Suppressor macrophage treated with lipopolysaccharide for 1 hour (primary cell): ENCODE data around the gene NCR1.
A peak's percentile ranks its signal among the peaks of the same experiment; 100 is the strongest.
"Not testable (repeated sequence)": the region's sequence is repeated elsewhere in the genome, so short reads cannot be mapped to it uniquely, and the experiment has no call there.

Source experiments
- DNase-seq, 3 donors: peaks; one replicate each; pipeline ENCODE4 v3.0.0-alpha.2; 2020 to 2022

The NCR1 gene, protein sequence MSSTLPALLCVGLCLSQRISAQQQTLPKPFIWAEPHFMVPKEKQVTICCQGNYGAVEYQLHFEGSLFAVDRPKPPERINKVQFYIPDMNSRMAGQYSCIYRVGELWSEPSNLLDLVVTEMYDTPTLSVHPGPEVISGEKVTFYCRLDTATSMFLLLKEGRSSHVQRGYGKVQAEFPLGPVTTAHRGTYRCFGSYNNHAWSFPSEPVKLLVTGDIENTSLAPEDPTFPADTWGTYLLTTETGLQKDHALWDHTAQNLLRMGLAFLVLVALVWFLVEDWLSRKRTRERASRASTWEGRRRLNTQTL

GRCh38 chr19:54905803-54906511, at the start of gene NCR1:
NCR1 (plus strand) TSS chr19:54906148; CDS start chr19:54906188, 40 bp downstream.
- DNase-seq: peak; percentile 87 to 96 (median 89)

DNA sequence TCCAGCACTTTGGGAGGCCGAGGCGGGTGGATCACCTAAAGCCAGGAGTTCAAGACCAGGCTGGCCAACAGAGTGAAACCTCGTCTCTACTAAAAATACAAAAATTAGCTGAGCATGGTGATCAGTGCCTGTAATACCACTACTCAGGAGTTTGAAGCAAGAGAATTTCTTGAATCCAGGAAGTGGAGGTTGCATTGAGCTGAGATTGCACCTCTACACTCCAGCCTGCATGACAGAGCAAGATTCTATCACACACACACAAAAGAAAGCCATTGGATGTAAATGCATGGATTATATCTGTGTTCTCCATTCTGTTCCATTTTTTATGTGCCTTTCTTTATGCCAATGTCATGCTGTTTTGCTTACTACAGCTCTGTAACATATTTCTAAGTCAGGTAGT, 47.5 kb upstream of the NCR1 start:
- DNase-seq: not testable (repeated sequence)

DNA sequence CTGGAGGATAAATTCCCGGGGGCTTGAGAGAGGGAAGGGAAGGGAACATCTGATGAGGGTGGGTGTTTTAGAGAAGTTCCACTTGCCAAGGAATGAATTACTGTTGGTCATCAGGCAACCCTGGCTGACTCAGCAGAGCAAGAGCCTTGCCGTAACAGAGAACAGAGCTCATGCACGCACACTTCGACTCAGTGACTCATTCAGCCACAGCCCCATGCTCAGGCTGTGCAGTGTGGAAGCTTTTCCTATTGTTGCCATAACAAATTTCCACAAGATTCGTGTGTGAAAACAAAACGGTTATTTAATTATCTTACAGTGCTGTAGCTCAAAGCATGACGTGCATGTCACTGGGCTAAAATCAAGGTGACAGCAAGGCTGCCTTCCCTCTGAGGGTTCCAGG, 46.5 kb upstream of the NCR1 start:
- peak; percentile 69 to 87 (median 78) for DNase-seq

DNA sequence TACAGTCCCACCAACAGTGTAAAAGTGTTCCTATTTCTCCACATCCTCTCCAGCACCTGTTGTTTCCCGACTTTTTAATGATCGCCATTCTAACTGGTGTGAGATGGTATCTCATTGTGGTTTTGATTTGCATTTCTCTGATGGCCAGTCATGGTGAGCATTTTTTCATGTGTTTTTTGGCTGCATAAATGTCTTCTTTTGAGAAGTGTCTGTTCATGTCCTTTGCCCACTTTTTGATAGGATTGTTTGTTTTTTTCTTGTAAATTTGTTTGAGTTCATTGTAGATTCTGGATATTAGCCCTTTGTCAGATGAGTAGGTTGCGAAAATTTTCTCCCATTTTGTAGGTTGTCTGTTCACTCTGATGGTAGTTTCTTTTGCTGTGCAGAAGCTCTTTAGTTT, 42.5 kb upstream of the NCR1 start:
- not testable (repeated sequence) for DNase-seq

- DNase-seq: peak in 2 of 3 donors; percentile 57
Measured at GRCh38 chr19:54871696-54872095, 34.3 kb upstream of the NCR1 start.

- DNase-seq: peak; percentile 87 to 95 (median 94)
Measured at GRCh38 chr19:54873990-54874389, 32.0 kb upstream of the NCR1 start, which contains the start of gene FCAR. FCAR (plus strand) TSS chr19:54874235; CDS start chr19:54874290, 55 bp downstream.

DNA sequence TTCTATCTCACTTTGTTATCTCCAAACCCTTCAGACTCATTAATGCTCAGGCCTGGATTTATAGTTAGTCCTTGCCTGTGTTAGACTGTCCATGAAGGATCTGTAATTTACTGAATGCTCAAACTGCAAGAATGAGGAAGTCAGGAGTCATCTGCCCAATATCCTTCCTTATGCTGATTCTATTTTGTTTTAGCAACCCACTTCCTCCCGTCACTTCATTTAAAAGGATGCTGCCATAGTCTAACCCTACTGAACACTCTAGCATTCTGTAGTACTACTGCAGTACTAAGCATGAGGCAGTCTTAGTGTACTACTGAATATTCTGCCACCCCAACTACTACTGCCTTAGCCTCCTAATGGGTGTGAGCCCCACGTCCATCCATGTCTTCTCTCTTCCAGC, 30.4 kb upstream of the NCR1 start:
- peak; percentile 65 to 81 (median 80) for DNase-seq

DNA sequence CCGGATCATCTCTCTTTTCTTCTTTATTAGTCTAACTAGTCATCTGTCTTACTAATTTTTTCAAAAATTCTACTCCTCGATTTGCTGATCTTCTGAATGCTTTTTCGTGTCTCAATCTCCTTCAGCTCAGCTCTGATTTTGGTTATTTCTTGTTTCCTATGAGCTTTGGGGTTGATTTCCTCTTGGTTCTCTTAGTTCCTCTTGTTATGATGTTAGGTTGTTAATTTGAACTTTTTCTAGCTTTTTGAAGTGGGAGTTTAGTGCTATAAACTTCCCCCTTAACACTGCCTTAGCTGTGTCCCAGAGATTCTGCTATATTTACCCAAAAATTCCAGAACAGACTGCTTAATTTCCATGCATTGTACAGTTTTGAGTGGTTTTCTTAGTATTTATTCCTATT, 28.5 kb upstream of the NCR1 start:
- DNase-seq: peak; percentile 31 to 84 (median 73)

- DNase-seq: no peak
Measured at GRCh38 chr19:54881884-54882283, 24.1 kb upstream of the NCR1 start.

- peak; percentile 50 to 75 (median 60) for DNase-seq
Measured at GRCh38 chr19:54882758-54883157, 23.2 kb upstream of the NCR1 start.

DNA sequence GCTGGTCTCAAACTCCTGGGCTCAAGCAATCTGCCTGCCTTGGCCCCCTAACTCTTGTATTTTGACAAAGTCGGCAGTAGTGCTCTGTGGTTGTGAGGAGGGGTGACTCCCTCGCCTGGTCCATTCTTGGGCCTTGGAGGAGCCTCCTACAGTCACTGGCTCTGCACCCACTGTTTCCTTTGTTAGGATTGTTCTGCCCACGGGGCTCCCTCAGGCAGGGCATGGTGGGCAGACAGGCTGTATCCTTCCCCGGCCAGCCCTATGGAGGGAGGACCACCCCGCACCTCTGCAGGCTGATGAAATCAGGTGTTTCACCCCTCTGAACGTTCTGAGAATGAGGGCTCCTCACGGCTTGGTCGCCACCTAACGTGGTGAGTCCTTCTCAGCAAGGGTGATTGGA, 22.7 kb upstream of the NCR1 start:
- DNase-seq: no peak

- DNase-seq: peak in 1 of 3 donors; percentile 26
Measured at GRCh38 chr19:54888239-54888638, 17.7 kb upstream of the NCR1 start.

DNA sequence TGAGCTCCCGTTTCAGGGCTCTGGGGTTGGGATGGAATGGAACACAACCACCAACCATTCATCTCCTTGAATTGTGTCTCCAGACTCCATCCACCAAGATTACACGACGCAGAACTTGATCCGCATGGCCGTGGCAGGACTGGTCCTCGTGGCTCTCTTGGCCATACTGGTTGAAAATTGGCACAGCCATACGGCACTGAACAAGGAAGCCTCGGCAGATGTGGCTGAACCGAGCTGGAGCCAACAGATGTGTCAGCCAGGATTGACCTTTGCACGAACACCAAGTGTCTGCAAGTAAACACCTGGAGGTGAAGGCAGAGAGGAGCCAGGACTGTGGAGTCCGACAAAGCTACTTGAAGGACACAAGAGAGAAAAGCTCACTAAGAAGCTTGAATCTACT, 16.4 kb upstream of the NCR1 start:
- no peak for DNase-seq

DNA sequence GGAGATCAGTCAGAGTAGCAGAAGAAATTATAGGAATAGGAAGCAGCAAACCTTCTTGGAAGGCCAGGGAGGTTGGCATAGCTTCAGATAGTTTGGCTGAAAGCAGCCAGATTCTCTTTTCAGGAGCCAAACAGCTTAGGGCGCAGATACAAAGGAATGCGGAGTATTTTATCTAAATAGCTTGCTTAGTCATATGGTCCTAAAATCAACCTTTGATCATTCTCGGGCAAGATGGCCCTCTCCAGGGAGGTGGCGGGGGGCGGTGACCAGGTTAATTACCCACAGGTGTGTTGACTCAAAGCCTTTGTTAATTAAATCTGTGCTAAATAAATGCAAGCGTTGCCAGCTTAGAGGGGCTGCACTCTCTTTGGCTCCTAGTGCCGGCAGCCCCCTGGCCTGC, 12.5 kb upstream of the NCR1 start:
- DNase-seq: no peak

DNA sequence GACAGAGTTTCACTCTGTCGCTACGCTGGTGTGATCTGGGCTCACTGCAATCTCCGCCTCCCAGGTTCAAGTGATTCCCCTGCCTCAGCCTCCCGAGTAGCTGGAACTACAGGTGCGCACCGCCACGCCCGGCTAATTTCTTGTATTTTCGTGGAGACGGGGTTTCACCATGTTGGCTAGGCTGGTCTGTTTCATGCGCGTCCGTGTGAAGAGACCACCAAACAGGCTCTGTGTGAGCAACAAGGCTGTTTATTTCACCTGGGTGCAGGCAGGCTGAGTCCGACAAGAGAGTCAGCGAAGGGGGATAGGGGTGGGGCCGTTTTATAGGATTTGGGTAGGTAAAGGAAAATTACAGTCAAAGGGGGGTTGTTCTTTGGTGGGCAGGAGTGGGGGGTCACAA, 11.8 kb upstream of the NCR1 start:
- not testable (repeated sequence) for DNase-seq

GRCh38 chr19:54896036-54896435, 9.9 kb upstream of the NCR1 start:
- DNase-seq: no peak

- not testable (repeated sequence) for DNase-seq
Measured at GRCh38 chr19:54898685-54899084, 7.3 kb upstream of the NCR1 start.

- DNase-seq: not testable (repeated sequence)
Measured at GRCh38 chr19:54899646-54900045, 6.3 kb upstream of the NCR1 start.

DNA sequence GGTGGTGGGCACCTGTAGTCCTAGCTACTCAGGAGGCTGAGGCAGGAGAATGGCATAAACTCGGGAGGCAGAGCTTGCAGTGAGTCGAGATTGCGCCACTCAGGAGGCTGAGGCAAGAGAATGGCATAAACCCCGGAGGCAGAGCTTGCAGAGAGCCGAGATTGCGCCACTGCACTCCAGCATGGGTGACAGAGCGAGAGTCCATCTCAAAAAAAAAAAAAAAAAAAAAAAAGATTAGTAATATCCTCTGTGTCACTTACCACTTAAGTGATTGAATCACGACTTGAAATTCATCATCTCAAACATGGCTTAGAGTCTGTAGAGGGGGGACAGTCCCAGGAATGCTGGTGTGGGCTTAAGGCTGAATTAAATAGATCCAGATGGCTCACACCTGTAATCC, 4.8 kb upstream of the NCR1 start:
- DNase-seq: peak; percentile 89 to 91 (median 89)

DNA sequence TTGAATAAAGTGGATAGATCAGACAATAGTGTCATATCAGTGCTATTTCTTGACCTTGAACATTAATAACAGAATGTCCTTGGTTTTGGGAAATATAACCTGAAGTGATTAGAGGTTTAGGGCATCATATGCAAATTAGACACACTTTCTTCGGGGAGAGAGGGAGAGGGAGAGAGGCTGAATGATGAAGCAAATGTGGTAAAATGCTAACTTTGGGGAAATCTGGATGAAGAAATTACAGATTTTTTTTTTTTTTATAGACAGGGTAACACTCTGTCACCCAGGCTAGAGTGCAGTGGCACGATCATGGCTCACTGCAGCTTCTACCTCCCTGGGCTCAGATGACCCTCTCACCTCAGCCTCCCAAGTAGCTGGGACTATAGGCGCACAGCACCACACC, 3.9 kb upstream of the NCR1 start:
- peak; percentile 18 to 68 (median 41) for DNase-seq

DNA sequence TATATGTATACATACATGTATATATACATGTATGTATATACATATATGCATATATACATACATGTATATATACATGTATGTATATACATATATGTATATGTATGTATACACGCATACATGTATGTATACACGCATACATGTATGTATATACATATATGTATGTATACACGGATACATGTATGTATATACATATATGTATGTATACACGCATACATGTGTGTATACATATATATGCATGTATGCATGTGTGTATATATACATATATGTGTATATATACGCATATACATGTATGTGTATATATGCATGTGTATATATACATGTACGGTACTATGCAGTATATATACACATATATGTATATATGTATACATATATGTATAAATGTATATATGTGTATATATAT, 2.6 kb upstream of the NCR1 start:
- no peak for DNase-seq

GRCh38 chr19:54904261-54904660, 1.7 kb upstream of the NCR1 start:
- not testable (repeated sequence) for DNase-seq

DNA sequence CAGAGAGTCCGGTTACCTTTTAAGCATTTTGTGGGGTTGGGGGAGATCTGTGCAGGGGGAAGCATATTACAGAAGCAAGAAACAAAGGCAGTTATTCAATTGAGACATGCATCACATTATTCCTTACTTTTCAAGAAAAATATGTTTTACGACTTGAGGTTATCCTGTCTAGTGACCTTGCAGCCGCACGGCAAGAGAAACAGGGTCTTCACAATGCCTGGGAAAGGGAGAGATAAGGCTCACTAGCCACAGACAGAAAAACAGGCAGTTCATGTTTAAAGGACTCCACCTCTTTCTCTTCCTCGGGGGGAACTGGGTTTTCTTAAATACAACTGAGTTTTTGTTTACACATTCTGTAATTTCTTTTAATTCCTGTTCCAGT, 536 bp upstream of the NCR1 start:
- DNase-seq: no peak

DNA sequence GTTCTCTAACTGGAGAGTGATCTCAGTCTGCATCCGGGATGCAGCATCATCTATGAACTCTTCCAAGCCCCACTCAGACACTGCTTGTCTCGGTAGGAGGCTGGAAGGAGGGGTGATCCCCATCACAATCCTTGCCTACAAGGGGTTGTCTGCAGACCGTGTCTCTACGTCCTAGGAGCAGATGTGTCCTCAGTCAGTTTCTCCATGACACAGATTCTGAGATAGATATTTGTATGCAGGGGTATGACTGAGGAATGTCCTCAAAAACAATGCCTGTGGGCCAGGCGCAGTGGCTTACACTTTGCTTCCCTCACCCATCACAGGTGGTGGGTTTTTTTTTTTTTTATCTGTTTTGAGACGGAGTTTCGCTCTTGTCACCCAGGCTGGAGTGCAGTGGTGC, 871 bp downstream of the NCR1 start:
- DNase-seq: no peak
